ENCODE data around the gene ELMO1. TPM values are rescaled to one million over a fixed set of nuclear protein-coding genes. Genes with fewer than 3 reads are reported as not detected.

Gene ELMO1
- total RNA-seq, 2 experiments from 2014 or later, result 68.0 to 74.4 TPM

- no peaks in the 10 kb centered on the region for H3K9me3 Mint-ChIP-seq
- H3K27ac Mint-ChIP-seq, result peak overlapping the region; percentile 44
- peaks cover 59% of the 10 kb centered on the region for H3K4me1 Mint-ChIP-seq
- no peak for DNase-seq
- peaks cover 3% of the 10 kb centered on the region for H3K27me3 Mint-ChIP-seq
- H3K4me3 Mint-ChIP-seq, result no peak overlapping the region
- peaks cover 21% of the 10 kb centered on the region for H3K36me3 Mint-ChIP-seq
These were observed 3.5 kb downstream of the ELMO1 start for GRCh38 chr7:37445064-37445723.

GRCh38 chr7:37443627-37444026 is 5.0 kb downstream of the ELMO1 start:
- peak overlapping the region; percentile 34 for H3K27ac Mint-ChIP-seq
- H3K4me1 Mint-ChIP-seq, result peaks cover 70% of the 10 kb centered on the region

GRCh38 chr7:37442268-37442667 is 6.4 kb downstream of the ELMO1 start:
- DNase-seq, result no peak
- Mint-ChIP-seq H3K27ac (peak overlapping the region; percentile 91), H3K27me3 (no peaks in the 10 kb centered on the region), H3K4me1 (peaks cover 68% of the 10 kb centered on the region), H3K4me3 (no peak overlapping the region), H3K36me3 (peaks cover 19% of the 10 kb centered on the region), H3K9me3 (no peaks in the 10 kb centered on the region)

More at GRCh38 chr7:37443627-37444026, 5.0 kb downstream of the ELMO1 start:
- DNase-seq, result no peak
- Mint-ChIP-seq H3K27me3 (peaks cover 3% of the 10 kb centered on the region), H3K36me3 (peaks cover 21% of the 10 kb centered on the region), H3K4me3 (no peak overlapping the region), H3K9me3 (no peaks in the 10 kb centered on the region)

- Mint-ChIP-seq H3K27me3 (no peaks in the 10 kb centered on the region), H3K4me3 (peak overlapping the region; percentile 43), H3K36me3 (peaks cover 19% of the 10 kb centered on the region), H3K9me3 (no peaks in the 10 kb centered on the region), H3K4me1 (peaks cover 64% of the 10 kb centered on the region), H3K27ac (peak overlapping the region; percentile 91)
- no peak for DNase-seq
These were observed 6.8 kb downstream of the ELMO1 start for GRCh38 chr7:37441816-37442215.

GRCh38 chr7:37441386-37441760 is 7.3 kb downstream of the ELMO1 start:
- Mint-ChIP-seq H3K9me3 (no peaks in the 10 kb centered on the region), H3K27ac (peak overlapping the region; percentile 91), H3K36me3 (peaks cover 19% of the 10 kb centered on the region), H3K4me1 (peaks cover 62% of the 10 kb centered on the region), H3K27me3 (no peaks in the 10 kb centered on the region), H3K4me3 (peak overlapping the region; percentile 43)
- no peak for DNase-seq

- Mint-ChIP-seq H3K4me3 (peak overlapping the region; percentile 43), H3K9me3 (no peaks in the 10 kb centered on the region), H3K4me1 (peaks cover 59% of the 10 kb centered on the region), H3K27me3 (no peaks in the 10 kb centered on the region), H3K36me3 (peaks cover 22% of the 10 kb centered on the region), H3K27ac (peak overlapping the region; percentile 91)
- DNase-seq, result peak; percentile 36
These were observed 7.8 kb downstream of the ELMO1 start for GRCh38 chr7:37440738-37441385.

- H3K4me1 Mint-ChIP-seq, result peaks cover 58% of the 10 kb centered on the region
- peaks cover 22% of the 10 kb centered on the region for H3K36me3 Mint-ChIP-seq
- no peaks in the 10 kb centered on the region for H3K9me3 Mint-ChIP-seq
- H3K4me3 Mint-ChIP-seq, result no peak overlapping the region
- peak overlapping the region; percentile 91 for H3K27ac Mint-ChIP-seq
- H3K27me3 Mint-ChIP-seq, result no peaks in the 10 kb centered on the region
- no peak for DNase-seq
These were observed 9.0 kb downstream of the ELMO1 start for GRCh38 chr7:37439653-37440026.

- peaks cover 18% of the 10 kb centered on the region for H3K36me3 Mint-ChIP-seq
- no peak for DNase-seq
- H3K4me3 Mint-ChIP-seq, result no peak overlapping the region
- H3K27ac Mint-ChIP-seq, result no peak overlapping the region
- no peaks in the 10 kb centered on the region for H3K9me3 Mint-ChIP-seq
- H3K27me3 Mint-ChIP-seq, result no peaks in the 10 kb centered on the region
- H3K4me1 Mint-ChIP-seq, result peaks cover 60% of the 10 kb centered on the region
These were observed 9.6 kb downstream of the ELMO1 start for GRCh38 chr7:37438906-37439652.

- H3K4me1 Mint-ChIP-seq, result peaks cover 57% of the 10 kb centered on the region
- H3K27me3 Mint-ChIP-seq, result no peaks in the 10 kb centered on the region
- no peaks in the 10 kb centered on the region for H3K9me3 Mint-ChIP-seq
- no peak for DNase-seq
- H3K36me3 Mint-ChIP-seq, result peaks cover 16% of the 10 kb centered on the region
- no peak overlapping the region for H3K27ac Mint-ChIP-seq
- H3K4me3 Mint-ChIP-seq, result no peak overlapping the region
These were observed 13.4 kb downstream of the ELMO1 start for GRCh38 chr7:37435156-37435855.

- no peak overlapping the region for H3K4me3 Mint-ChIP-seq
- no peaks in the 10 kb centered on the region for H3K27me3 Mint-ChIP-seq
- DNase-seq, result no peak
- H3K27ac Mint-ChIP-seq, result no peak overlapping the region
- peaks cover 56% of the 10 kb centered on the region for H3K4me1 Mint-ChIP-seq
- H3K9me3 Mint-ChIP-seq, result no peaks in the 10 kb centered on the region
- peaks cover 16% of the 10 kb centered on the region for H3K36me3 Mint-ChIP-seq
These were observed 14.1 kb downstream of the ELMO1 start for GRCh38 chr7:37434529-37434928.

- Mint-ChIP-seq H3K4me1 (peaks cover 50% of the 10 kb centered on the region), H3K27me3 (no peaks in the 10 kb centered on the region), H3K4me3 (no peak overlapping the region), H3K9me3 (no peaks in the 10 kb centered on the region), H3K27ac (peak overlapping the region; percentile 40), H3K36me3 (peaks cover 21% of the 10 kb centered on the region)
- DNase-seq, result no peak
These were observed 15.5 kb downstream of the ELMO1 start for GRCh38 chr7:37433166-37433565.

GRCh38 chr7:37432281-37432920 is 16.3 kb downstream of the ELMO1 start:
- DNase-seq, result peak; percentile 41
- Mint-ChIP-seq H3K4me1 (peaks cover 50% of the 10 kb centered on the region), H3K9me3 (no peaks in the 10 kb centered on the region), H3K4me3 (peak overlapping the region; percentile 16), H3K36me3 (peaks cover 21% of the 10 kb centered on the region), H3K27ac (peak overlapping the region; percentile 36), H3K27me3 (no peaks in the 10 kb centered on the region)

- no peaks in the 10 kb centered on the region for H3K9me3 Mint-ChIP-seq
- peaks cover 55% of the 10 kb centered on the region for H3K4me1 Mint-ChIP-seq
- H3K4me3 Mint-ChIP-seq, result no peak overlapping the region
- no peak for DNase-seq
- H3K27ac Mint-ChIP-seq, result no peak overlapping the region
- no peaks in the 10 kb centered on the region for H3K27me3 Mint-ChIP-seq
- H3K36me3 Mint-ChIP-seq, result peaks cover 28% of the 10 kb centered on the region
These were observed 17.3 kb downstream of the ELMO1 start for GRCh38 chr7:37431413-37431812.

GRCh38 chr7:37430640-37431039 is 18.0 kb downstream of the ELMO1 start:
- H3K27ac Mint-ChIP-seq, result no peak overlapping the region
- no peaks in the 10 kb centered on the region for H3K27me3 Mint-ChIP-seq
- peaks cover 56% of the 10 kb centered on the region for H3K4me1 Mint-ChIP-seq
- no peak for DNase-seq
- H3K36me3 Mint-ChIP-seq, result peaks cover 22% of the 10 kb centered on the region
- H3K4me3 Mint-ChIP-seq, result no peak overlapping the region
- H3K9me3 Mint-ChIP-seq, result no peaks in the 10 kb centered on the region
